HG02981 (cell line): ENCODE measurements around the gene FAM163A.
"Not testable (repeated sequence)": the region's sequence is repeated elsewhere in the genome, so short reads cannot be mapped to it uniquely, and the experiment has no call there.

Source experiments
- ATAC-seq: cut with Tn5 transposase; IDR thresholded peaks from one replicate; pipeline ENCODE4 v1.9.1; 2021; ENCODE audit warnings: mild to moderate bottlenecking, moderate library complexity; ENCODE audit not compliant: unreplicated experiment

FAM163A gene

GRCh38 chr1:179831852-179832699, 89.0 kb downstream of the FAM163A start:
- ATAC-seq, result no peak

GRCh38 chr1:179836686-179837445, 93.8 kb downstream of the FAM163A start:
- ATAC-seq, result not testable (repeated sequence)

- no peak for ATAC-seq
These were observed 97.0 kb downstream of the FAM163A start for GRCh38 chr1:179840107-179840506.

- no peak for ATAC-seq
These were observed 105.1 kb downstream of the FAM163A start for GRCh38 chr1:179848233-179848632.

GRCh38 chr1:179853102-179853501, 110.0 kb downstream of the FAM163A start:
- ATAC-seq, result no peak

- ATAC-seq, result not testable (repeated sequence)
These were observed 112.7 kb downstream of the FAM163A start for GRCh38 chr1:179855831-179856230.

GRCh38 chr1:179856296-179856695, 113.2 kb downstream of the FAM163A start:
- ATAC-seq, result no peak

- no peak for ATAC-seq
These were observed 113.9 kb downstream of the FAM163A start for GRCh38 chr1:179857009-179857408.

GRCh38 chr1:179860652-179861051, 117.6 kb downstream of the FAM163A start:
- no peak for ATAC-seq

- ATAC-seq, result no peak
These were observed 122.3 kb downstream of the FAM163A start for GRCh38 chr1:179865377-179865776.
